Thyroid gland (tissue), 4 donors: ENCODE measurements around the gene USP13. TPM values are rescaled to one million over a fixed set of nuclear protein-coding genes. Genes with fewer than 3 reads are reported as not detected.

Experiments
- DNase-seq, 2 donors: peaks; one replicate each; pipeline ENCODE4 v3.0.0-alpha.2; 2019
- H3K27ac ChIP-seq, 3 donors: fragments of 200-600 bp; sonication (generic); 1 replicate in 2 of 3; 2 replicates in 1 of 3; pipeline ENCODE4 v1.5.1; 2016 to 2019; ENCODE audit warnings: mild to moderate bottlenecking in 1 of 3, moderate library complexity in 1 of 3
- H3K27me3 ChIP-seq: fragments of 200-600 bp; sonication (generic); one replicate; pipeline ENCODE4 v1.5.1; 2019
- H3K36me3 ChIP-seq, 2 donors: fragments of 200-600 bp; sonication (generic); one replicate each; pipeline ENCODE4 v1.5.1; 2016 to 2019
- H3K4me1 ChIP-seq, 2 donors: fragments of 200-600 bp; sonication (generic); one replicate each; pipeline ENCODE4 v1.5.1; 2017 to 2019
- H3K4me3 ChIP-seq, 3 donors: fragments of 200-600 bp; sonication (generic); replicated peaks in 1 of 3; 1 replicate in 2 of 3; 2 replicates in 1 of 3; pipeline ENCODE4 v1.5.1; 2016; ENCODE audit warnings: mild to moderate bottlenecking in 1 of 3
- H3K9me3 ChIP-seq: fragments of 200-600 bp; sonication (generic); one replicate; pipeline ENCODE4 v1.5.1; 2017
- POLR2A ChIP-seq, 2 donors: fragments of 450-650 bp; IDR thresholded peaks; one replicate each; pipeline ENCODE4 v1.6.1; 2017; ENCODE audit warnings: antibody characterized with exemption in 2 of 2, mild to moderate bottlenecking in 2 of 2, moderate library complexity in 1 of 2
- whole genome bisulfite sequencing, 2 donors: methylation state at CpG; one replicate each; pipeline ENCODE4 v1.1.5; 2017; 5-methylcytosine and 5-hydroxymethylcytosine counted together
- intact Hi-C: fragments of 100-400 bp; cut with DNase I; formaldehyde crosslinking; loops from one replicate; pipeline ENCODE4 v1.15.1; 2023
- total RNA-seq, 4 donors: library from RNA; depleted of rRNA; stranded (reverse); fragments of >200 nt; gene quantifications; one replicate each; pipeline ENCODE4 v1.2.3, GENCODE V29; 2016
- TF ChIP-seq, protein P1 (sequence below), 6 experiments: fragments of 200-600 bp in 3 of 6; fragments of 450-650 bp in 3 of 6; sonication (generic) in 3 of 6; IDR thresholded peaks; one replicate each; pipeline ENCODE4 v1.5.1; 2016 to 2019; ENCODE audit warnings: antibody characterized with exemption in 6 of 6, mild to moderate bottlenecking in 2 of 6, inconsistent platforms in 1 of 6, moderate library complexity in 1 of 6

USP13 gene
- total RNA-seq, 4 donors from 2014 or later = 16.7 to 31.6 (median 25.4) TPM

DNA sequence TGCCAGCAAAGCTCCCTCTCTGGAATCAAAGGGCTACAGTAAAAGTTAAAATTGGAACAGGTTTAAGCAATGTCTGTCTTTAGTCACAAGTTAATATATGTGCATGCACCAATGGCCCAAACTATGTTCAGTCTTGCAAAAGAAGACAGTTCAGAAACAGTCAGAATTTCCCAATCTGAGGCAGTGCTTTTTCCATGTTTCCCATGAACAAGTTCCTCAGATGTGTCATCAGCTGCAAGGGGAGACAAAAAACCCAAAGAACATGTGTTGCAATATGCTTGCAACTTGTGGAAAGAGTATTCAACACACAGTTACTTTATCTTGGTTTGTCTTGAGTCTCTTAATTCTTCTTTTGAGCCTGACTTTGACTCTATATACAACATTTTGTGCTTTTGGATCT, 148.4 kb downstream of the USP13 start:
- Histone ChIP-seq H3K4me3 (no peak overlapping the region), H3K36me3 (no peaks in the 10 kb centered on the region), H3K27ac (no peak overlapping the region), H3K4me1 (no peaks in the 10 kb centered on the region), H3K9me3 (no peaks in the 10 kb centered on the region), H3K27me3 (no peaks in the 10 kb centered on the region)
- DNase-seq = no peak
- TF ChIP-seq, protein P1, sequence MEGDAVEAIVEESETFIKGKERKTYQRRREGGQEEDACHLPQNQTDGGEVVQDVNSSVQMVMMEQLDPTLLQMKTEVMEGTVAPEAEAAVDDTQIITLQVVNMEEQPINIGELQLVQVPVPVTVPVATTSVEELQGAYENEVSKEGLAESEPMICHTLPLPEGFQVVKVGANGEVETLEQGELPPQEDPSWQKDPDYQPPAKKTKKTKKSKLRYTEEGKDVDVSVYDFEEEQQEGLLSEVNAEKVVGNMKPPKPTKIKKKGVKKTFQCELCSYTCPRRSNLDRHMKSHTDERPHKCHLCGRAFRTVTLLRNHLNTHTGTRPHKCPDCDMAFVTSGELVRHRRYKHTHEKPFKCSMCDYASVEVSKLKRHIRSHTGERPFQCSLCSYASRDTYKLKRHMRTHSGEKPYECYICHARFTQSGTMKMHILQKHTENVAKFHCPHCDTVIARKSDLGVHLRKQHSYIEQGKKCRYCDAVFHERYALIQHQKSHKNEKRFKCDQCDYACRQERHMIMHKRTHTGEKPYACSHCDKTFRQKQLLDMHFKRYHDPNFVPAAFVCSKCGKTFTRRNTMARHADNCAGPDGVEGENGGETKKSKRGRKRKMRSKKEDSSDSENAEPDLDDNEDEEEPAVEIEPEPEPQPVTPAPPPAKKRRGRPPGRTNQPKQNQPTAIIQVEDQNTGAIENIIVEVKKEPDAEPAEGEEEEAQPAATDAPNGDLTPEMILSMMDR (IDR thresholded peaks at IDR 0.05) = no peak
- TF ChIP-seq POLR2A (IDR thresholded peaks at IDR 0.05) = no peak
- intact Hi-C loops = no loop called here

DNA sequence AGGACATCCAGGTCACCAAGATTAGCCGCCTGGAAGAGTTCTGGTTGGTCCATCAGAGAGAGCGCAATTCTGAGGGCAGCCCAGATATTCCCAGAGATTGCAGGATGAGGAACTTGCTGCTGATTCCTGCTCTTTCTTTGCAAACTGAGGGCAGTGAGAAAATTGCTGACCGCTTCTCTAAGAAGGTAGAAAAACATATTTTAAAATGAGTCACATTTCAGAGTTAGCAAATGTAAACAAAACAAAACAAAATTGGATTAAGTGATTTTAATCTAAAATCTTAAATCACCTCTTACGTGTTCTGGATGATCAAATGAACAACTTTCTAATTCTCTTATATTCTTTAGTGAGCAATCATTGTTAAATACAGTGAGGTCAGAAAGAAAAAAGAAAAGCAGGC, 149.0 kb downstream of the USP13 start:
- H3K4me1 ChIP-seq = no peaks in the 10 kb centered on the region
- no peaks in the 10 kb centered on the region for H3K9me3 ChIP-seq
- 92 to 94% methylated on average over 4 of the region's 4 CpGs for WGBS, 2 donors
- no peak overlapping the region for H3K4me3 ChIP-seq
- TF ChIP-seq, protein P1 (IDR thresholded peaks at IDR 0.05) = no peak
- no peak for TF ChIP-seq POLR2A (IDR thresholded peaks at IDR 0.05)
- DNase-seq = no peak
- H3K36me3 ChIP-seq = no peaks in the 10 kb centered on the region
- no peak overlapping the region for H3K27ac ChIP-seq
- H3K27me3 ChIP-seq = no peaks in the 10 kb centered on the region
- intact Hi-C loops = no loop called here

DNA sequence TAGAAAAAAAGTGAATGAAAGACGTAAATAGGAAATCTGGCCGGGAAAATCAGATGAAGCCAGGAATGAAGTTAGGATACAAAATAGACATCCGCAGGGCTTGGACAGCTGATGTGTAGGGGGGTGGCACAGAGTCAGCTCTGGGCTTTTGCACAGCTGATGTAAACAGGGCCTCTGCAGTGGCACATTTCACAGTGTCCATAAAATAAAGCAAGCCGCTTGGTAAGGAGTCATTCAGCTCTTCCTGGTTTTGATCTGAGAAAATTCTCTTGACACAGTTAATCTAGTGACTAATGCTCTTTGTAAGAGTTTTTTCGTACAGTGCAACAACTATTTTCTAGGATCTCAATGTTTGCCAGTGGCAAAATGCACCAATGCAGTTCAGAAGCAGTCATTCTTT, 153.3 kb downstream of the USP13 start:
- H3K27ac ChIP-seq = no peak overlapping the region
- no peaks in the 10 kb centered on the region for H3K36me3 ChIP-seq
- DNase-seq = no peak
- WGBS, 2 donors = 76 to 85% methylated on average over 5 of the region's 5 CpGs
- intact Hi-C loops = no loop called here
- no peaks in the 10 kb centered on the region for H3K27me3 ChIP-seq
- H3K4me1 ChIP-seq = no peaks in the 10 kb centered on the region
- TF ChIP-seq POLR2A (IDR thresholded peaks at IDR 0.05) = no peak
- TF ChIP-seq, protein P1 (IDR thresholded peaks at IDR 0.05) = no peak
- no peak overlapping the region for H3K4me3 ChIP-seq
- no peaks in the 10 kb centered on the region for H3K9me3 ChIP-seq

DNA sequence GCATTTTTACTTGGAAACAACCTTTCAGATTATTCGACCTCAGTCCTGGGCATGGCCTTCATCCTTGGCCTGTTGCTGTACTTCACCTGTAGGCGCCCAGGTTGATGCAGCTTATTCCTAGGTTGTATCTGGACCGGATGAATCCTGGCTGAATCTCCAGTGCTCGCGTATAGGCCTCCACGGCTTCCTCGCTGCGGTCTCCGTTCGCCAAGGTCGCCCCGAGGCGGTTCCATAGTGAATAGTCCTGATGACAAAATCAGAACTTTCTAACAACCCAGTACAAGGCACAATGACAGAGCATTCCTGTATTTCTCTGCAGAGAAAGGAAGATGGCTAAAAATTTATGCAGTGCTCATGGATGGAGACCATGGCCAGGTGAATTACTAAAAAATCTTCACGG, 154.7 kb downstream of the USP13 start:
- no peak overlapping the region for H3K4me3 ChIP-seq
- H3K36me3 ChIP-seq = no peaks in the 10 kb centered on the region
- H3K4me1 ChIP-seq = no peaks in the 10 kb centered on the region
- intact Hi-C loops = no loop called here
- no peaks in the 10 kb centered on the region for H3K9me3 ChIP-seq
- no peak overlapping the region for H3K27ac ChIP-seq
- DNase-seq = no peak
- no peaks in the 10 kb centered on the region for H3K27me3 ChIP-seq
- WGBS, 2 donors = 95% methylated on average over 14 of the region's 14 CpGs
- TF ChIP-seq, protein P1 (IDR thresholded peaks at IDR 0.05) = no peak
- TF ChIP-seq POLR2A (IDR thresholded peaks at IDR 0.05) = no peak

- no peaks in the 10 kb centered on the region for H3K27me3 ChIP-seq
- no peak for TF ChIP-seq POLR2A (IDR thresholded peaks at IDR 0.05)
- TF ChIP-seq, protein P1 (IDR thresholded peaks at IDR 0.05) = no peak
- H3K36me3 ChIP-seq = no peaks in the 10 kb centered on the region
- H3K4me1 ChIP-seq = no peaks in the 10 kb centered on the region
- DNase-seq = no peak
- no peak overlapping the region for H3K27ac ChIP-seq
- H3K9me3 ChIP-seq = no peaks in the 10 kb centered on the region
- intact Hi-C loops = no loop called here
- no peak overlapping the region for H3K4me3 ChIP-seq
Observed at GRCh38 chr3:179809639-179810038, 156.8 kb downstream of the USP13 start.
